Peyer's patch (tissue), 4 donors: Measurements from ENCODE around the gene ACTL10. TPM values are rescaled to one million over a fixed set of nuclear protein-coding genes. Genes with fewer than 3 reads are reported as not detected.

ENCODE experiments used
- DNase-seq, 3 donors: peaks; one replicate each; pipeline ENCODE4 v3.0.0-alpha.2; 2017 to 2019
- H3K27ac ChIP-seq, 4 donors: fragments of 200-600 bp; sonication (generic); one replicate each; pipeline ENCODE4 v1.5.1; 2016 to 2019
- H3K27me3 ChIP-seq, 2 donors: fragments of 200-600 bp; sonication (generic); one replicate each; pipeline ENCODE4 v1.5.1; 2019
- H3K36me3 ChIP-seq, 3 donors: fragments of 200-600 bp; sonication (generic); one replicate each; pipeline ENCODE4 v1.5.1; 2016 to 2019
- H3K4me1 ChIP-seq, 4 donors: fragments of 200-600 bp; sonication (generic); one replicate each; pipeline ENCODE4 v1.5.1; 2016 to 2019
- H3K4me3 ChIP-seq, 4 donors: fragments of 200-600 bp; sonication (generic); 1 replicate in 3 of 4; 2 replicates in 1 of 4; pipeline ENCODE4 v1.5.1; 2016 to 2019; ENCODE audit warnings: mild to moderate bottlenecking in 1 of 4
- H3K9me3 ChIP-seq, 4 donors: fragments of 200-600 bp; sonication (generic); one replicate each; pipeline ENCODE4 v1.5.1; 2016 to 2019; ENCODE audit warnings: mild to moderate bottlenecking in 1 of 4
- POLR2A ChIP-seq, 2 donors: fragments of 450-650 bp; IDR thresholded peaks; one replicate each; pipeline ENCODE4 v1.5.1; 2017; ENCODE audit warnings: antibody characterized with exemption in 2 of 2, mild to moderate bottlenecking in 2 of 2, moderate library complexity in 2 of 2
- total RNA-seq, 4 donors: library from RNA; depleted of rRNA; stranded (reverse); fragments of >200 nt; gene quantifications; one replicate each; pipeline ENCODE4 v1.1.0, GENCODE V29; 2016
- TF ChIP-seq, protein P1 (sequence below), 6 experiments: fragments of 450-650 bp in 4 of 6; fragments of 200-600 bp in 2 of 6; sonication (generic) in 1 of 6; IDR thresholded peaks; one replicate each; pipeline ENCODE4 v1.5.1; 2017 to 2019; ENCODE audit warnings: antibody characterized with exemption in 6 of 6, mild to moderate bottlenecking in 3 of 6, moderate library complexity in 1 of 6

The ACTL10 gene
- total RNA-seq, 4 donors from 2014 or later = 1.2 to 3.1 (median 2.5) TPM; not detected in 1

DNA sequence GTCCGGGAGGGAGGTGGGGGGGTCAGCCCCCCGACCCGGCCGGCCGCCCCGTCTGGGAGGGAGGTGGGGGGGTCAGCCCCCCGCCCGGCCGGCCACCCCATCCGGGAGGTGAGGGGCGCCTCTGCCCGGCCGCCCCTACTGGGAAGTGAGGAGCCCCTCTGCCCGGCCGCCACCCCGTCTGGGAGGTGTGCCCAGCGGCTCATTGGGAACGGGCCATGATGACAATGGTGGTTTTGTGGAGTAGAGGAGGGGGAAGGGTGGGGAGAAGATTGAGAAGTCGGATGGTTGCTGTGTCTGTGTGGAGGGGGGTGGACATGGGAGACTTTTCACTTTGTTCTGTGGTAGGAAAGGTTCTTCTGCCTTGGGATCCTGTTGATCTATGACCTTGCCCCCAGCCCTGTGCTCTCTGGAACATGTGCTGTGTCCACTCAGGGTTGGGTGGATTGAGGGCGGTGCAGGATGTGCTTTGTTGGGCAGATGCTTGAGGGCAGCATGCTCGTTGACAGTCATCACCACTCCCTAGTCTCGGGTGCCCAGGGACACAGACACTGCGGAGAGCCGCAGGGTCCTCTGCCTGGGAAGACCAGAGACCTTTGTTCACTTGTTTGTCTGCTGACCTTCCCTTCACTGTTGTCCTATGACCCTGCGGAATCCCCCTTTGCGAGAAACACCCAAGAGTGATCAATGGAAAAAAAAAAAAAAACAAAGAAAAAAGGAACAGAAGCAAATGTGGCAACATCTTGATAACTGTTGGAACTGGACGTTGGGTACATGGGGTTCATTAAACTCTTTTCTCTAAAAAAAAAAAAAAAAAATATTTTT is 35.1 kb downstream of the ACTL10 start:
- no peak for TF ChIP-seq POLR2A (IDR thresholded peaks at IDR 0.05)
- TF ChIP-seq, protein P1, sequence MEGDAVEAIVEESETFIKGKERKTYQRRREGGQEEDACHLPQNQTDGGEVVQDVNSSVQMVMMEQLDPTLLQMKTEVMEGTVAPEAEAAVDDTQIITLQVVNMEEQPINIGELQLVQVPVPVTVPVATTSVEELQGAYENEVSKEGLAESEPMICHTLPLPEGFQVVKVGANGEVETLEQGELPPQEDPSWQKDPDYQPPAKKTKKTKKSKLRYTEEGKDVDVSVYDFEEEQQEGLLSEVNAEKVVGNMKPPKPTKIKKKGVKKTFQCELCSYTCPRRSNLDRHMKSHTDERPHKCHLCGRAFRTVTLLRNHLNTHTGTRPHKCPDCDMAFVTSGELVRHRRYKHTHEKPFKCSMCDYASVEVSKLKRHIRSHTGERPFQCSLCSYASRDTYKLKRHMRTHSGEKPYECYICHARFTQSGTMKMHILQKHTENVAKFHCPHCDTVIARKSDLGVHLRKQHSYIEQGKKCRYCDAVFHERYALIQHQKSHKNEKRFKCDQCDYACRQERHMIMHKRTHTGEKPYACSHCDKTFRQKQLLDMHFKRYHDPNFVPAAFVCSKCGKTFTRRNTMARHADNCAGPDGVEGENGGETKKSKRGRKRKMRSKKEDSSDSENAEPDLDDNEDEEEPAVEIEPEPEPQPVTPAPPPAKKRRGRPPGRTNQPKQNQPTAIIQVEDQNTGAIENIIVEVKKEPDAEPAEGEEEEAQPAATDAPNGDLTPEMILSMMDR (IDR thresholded peaks at IDR 0.05) = no peak
- H3K36me3 ChIP-seq = peaks cover 0 to 10% (median 0%) of the 10 kb centered on the region in 3 donors
- no peaks in the 10 kb centered on the region for H3K27me3 ChIP-seq
- no peaks in the 10 kb centered on the region for H3K4me1 ChIP-seq
- H3K4me3 ChIP-seq = no peak overlapping the region
- H3K9me3 ChIP-seq = no peaks in the 10 kb centered on the region
- no peak overlapping the region for H3K27ac ChIP-seq
- DNase-seq = no peak

DNA sequence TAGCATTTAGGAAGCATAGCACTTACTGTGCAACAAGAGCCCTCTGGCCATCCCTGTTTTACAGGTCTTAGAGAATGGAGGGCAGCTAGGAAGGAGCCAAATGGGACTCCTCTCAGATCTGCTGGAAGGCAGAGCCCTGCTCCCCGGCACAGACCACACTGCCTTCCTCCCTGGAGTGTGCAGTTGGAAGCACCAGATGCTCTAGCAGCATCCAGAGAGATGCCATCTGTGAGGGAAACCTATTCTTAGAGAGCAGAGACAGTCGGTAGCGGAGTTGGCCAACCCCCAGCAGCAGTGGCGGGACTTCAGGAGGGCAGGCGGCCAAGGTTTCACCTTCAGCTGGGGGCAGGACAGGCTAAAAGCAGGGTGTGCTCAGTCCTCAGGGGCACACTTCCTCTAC is 36.1 kb downstream of the ACTL10 start:
- Histone ChIP-seq H3K27me3 (no peaks in the 10 kb centered on the region), H3K4me3 (no peak overlapping the region), H3K36me3 (peaks cover 0 to 20% (median 0%) of the 10 kb centered on the region in 3 donors), H3K4me1 (no peaks in the 10 kb centered on the region), H3K9me3 (no peaks in the 10 kb centered on the region), H3K27ac (no peak overlapping the region)
- TF ChIP-seq, protein P1 (IDR thresholded peaks at IDR 0.05) = no peak
- TF ChIP-seq POLR2A (IDR thresholded peaks at IDR 0.05) = no peak
- no peak for DNase-seq

DNA sequence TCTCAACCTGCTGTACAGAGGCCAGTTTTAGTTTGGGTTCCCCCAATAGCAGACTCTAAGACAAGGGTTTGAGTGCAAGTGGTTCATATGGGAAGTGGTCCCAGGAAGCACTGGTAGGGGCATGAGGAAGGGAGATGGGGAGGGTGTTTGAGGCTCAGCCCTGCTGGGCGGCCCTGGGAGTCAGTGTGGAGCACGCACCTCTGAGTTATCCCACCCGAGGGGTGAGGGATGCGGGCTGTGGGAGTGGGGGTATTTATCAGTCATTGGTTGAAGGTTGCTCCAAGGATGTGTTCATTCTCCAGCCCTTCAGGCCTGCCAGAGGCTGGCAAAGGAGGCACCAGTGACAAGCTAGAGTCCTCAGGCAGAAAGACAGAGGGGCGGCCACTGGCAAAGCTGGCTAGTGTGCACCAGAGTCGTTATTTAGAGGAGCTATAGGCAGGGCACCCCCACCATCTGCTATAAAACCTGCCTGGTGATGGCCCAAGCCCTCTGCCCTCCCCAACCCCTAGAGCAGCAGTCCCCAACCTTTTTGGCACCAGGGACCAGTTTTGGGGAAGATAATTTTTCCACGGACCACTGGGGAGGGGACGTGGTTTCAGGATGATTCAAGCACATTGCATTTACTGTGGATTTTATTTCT is 36.9 kb downstream of the ACTL10 start:
- Histone ChIP-seq H3K27ac (no peak overlapping the region), H3K9me3 (no peaks in the 10 kb centered on the region), H3K27me3 (no peaks in the 10 kb centered on the region), H3K4me1 (no peaks in the 10 kb centered on the region), H3K4me3 (no peak overlapping the region), H3K36me3 (peaks cover 0 to 20% (median 0%) of the 10 kb centered on the region in 3 donors)
- DNase-seq = no peak
- TF ChIP-seq POLR2A (IDR thresholded peaks at IDR 0.05) = no peak
- TF ChIP-seq, protein P1 (IDR thresholded peaks at IDR 0.05) = no peak

DNA sequence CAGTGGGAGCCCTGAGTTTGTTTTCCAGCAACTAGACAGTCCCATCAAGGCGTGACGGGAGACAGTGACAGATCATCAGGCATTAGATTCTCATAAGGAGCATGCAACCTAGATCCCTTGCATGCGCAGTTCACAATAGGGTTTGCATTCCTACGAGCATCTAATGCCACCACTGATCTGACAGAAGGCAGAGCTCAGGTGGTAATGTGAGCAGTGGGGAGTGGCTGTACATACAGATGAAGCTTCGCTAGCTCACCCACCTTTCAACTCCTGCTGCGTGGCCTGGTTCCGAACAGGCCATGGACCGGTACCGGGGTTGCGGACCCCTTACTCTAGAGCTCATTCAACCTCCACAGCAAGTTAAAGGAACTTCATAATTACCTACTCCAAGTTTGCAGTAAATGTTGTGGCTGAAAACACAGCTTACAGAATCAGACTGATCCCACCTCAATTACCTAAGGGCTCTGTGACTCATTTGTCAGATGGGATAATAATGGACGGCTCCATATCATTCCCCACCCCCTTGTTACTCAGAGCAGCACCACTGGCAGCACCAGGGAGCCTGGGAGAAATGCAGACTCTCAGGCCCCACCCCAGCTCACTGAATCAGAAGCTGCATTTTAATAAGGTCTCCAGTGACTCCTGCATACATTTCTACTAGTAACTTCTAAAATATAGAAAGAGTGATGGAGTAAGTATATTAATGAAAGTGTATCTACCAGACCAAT is 37.6 kb downstream of the ACTL10 start:
- TF ChIP-seq POLR2A (IDR thresholded peaks at IDR 0.05) = no peak
- TF ChIP-seq, protein P1 (IDR thresholded peaks at IDR 0.05) = no peak
- H3K9me3 ChIP-seq = no peaks in the 10 kb centered on the region

DNA sequence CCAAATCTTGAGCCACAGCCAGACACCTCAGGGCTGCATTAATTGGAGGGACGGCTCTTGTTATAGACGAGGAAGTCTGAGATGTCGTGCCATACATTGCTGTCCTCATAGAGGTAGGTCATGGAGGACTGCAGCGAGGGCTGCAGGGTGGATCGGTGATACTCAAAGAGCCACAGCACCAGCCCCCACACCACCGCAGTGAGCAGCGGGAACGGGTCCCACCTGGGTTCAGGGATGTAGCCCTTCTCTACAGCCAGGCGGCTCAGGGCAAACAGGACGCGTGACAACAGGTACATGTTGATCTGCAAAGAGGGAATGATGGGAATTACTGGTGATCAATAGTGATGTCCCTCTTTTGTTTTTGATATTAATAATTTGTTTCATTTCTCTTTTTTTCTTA is 40.9 kb downstream of the ACTL10 start:
- Histone ChIP-seq H3K4me3 (no peak overlapping the region), H3K36me3 (peaks cover 0 to 40% (median 0%) of the 10 kb centered on the region in 3 donors), H3K4me1 (peaks cover 0 to 4% (median 0%) of the 10 kb centered on the region in 4 donors), H3K27ac (no peak overlapping the region), H3K27me3 (no peaks in the 10 kb centered on the region), H3K9me3 (no peaks in the 10 kb centered on the region)
- no peak for TF ChIP-seq POLR2A (IDR thresholded peaks at IDR 0.05)
- TF ChIP-seq, protein P1 (IDR thresholded peaks at IDR 0.05) = no peak
- no peak for DNase-seq

More for the DNA sequence above, 37.6 kb downstream of the ACTL10 start:
- no peaks in the 10 kb centered on the region for H3K4me1 ChIP-seq
- no peak overlapping the region for H3K27ac ChIP-seq
- DNase-seq = no peak
- no peaks in the 10 kb centered on the region for H3K27me3 ChIP-seq
- H3K4me3 ChIP-seq = no peak overlapping the region
- peaks cover 0 to 20% (median 0%) of the 10 kb centered on the region in 3 donors for H3K36me3 ChIP-seq
